ENCODE data around the gene MTX1.
"Not testable (repeated sequence)": the region's sequence is repeated elsewhere in the genome, so short reads cannot be mapped to it uniquely, and the experiment has no call there.

Gene MTX1

GRCh38 chr1:155208541-155209311 is at the start of gene MTX1:
TSS of gene MTX1 (plus strand) at chr1:155208695. CDS start at chr1:155208805, 110 bp downstream.
- DNase-seq = peak; percentile 73

- no peak for DNase-seq
Observed at GRCh38 chr1:155158991-155159390, 49.5 kb upstream of the MTX1 start.

GRCh38 chr1:155160128-155160527 is 48.4 kb upstream of the MTX1 start:
- no peak for DNase-seq

GRCh38 chr1:155162631-155163030 is 45.9 kb upstream of the MTX1 start:
- not testable (repeated sequence) for DNase-seq

GRCh38 chr1:155163785-155164184 is 44.7 kb upstream of the MTX1 start:
- DNase-seq = not testable (repeated sequence)

- DNase-seq = not testable (repeated sequence)
Observed at GRCh38 chr1:155164625-155165024, 43.9 kb upstream of the MTX1 start.

- DNase-seq = no peak
Observed at GRCh38 chr1:155166051-155166470, 42.4 kb upstream of the MTX1 start.

GRCh38 chr1:155166471-155167165 is 41.9 kb upstream of the MTX1 start:
- peak; percentile 79 for DNase-seq

GRCh38 chr1:155167166-155168104 is 41.1 kb upstream of the MTX1 start:
- DNase-seq = peak; percentile 97

GRCh38 chr1:155168105-155168445 is 40.4 kb upstream of the MTX1 start:
- not testable (repeated sequence) for DNase-seq

GRCh38 chr1:155168456-155169210 is 39.9 kb upstream of the MTX1 start:
- no peak for DNase-seq

GRCh38 chr1:155169541-155169940 is 39.0 kb upstream of the MTX1 start:
- no peak for DNase-seq

GRCh38 chr1:155170101-155170785 is 38.3 kb upstream of the MTX1 start:
- no peak for DNase-seq

- DNase-seq = no peak
Observed at GRCh38 chr1:155170806-155171205, 37.7 kb upstream of the MTX1 start.

GRCh38 chr1:155171836-155172731 is 36.4 kb upstream of the MTX1 start:
- DNase-seq = no peak

GRCh38 chr1:155172732-155173477 is 35.6 kb upstream of the MTX1 start, which contains the start of gene KRTCAP2:
TSS of gene KRTCAP2 (minus strand) at chr1:155173304. CDS start at chr1:155173224, 80 bp downstream.
- peak; percentile 94 for DNase-seq

GRCh38 chr1:155173478-155174323 is 34.8 kb upstream of the MTX1 start, which contains the start of gene TRIM46:
TSS of gene TRIM46 (plus strand) at chr1:155173849. CDS start at chr1:155173967, 118 bp downstream.
- peak; percentile 95 for DNase-seq

Data from COR-L47 (cell line).